ENCODE results near the gene SGCA.

The SGCA gene

DNA sequence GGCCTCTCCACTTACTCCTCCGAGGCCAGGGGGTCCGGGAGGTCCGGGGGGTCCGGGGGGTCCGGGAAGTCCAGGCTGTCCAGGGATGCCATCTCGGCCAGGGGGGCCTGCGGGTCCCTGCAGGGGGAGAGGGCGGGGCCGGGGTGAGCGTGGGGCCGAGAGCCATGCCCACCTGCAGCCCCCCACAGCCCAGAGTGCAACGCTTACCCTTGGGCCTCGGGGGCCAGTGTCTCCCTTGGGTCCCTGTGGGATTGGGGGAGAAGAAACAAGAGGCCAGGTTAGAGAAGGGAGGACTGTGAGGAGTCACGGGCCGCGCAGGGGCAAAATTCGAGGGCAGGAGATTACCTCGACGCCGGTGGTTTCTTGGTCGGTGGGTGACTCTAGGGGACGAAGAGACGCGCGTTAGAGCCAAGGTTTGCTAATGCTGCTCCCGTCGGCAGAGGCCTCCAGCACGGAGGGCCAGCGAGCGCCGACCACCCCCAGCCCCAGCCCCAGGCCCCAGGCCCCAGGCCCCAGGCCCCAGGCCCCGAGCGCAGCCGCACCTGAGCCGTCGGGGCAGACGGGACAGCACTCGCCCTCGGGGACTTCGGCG lies 33.5 kb downstream of the SGCA start:
- no peak overlapping the region for H3K4me3 ChIP-seq (ENCODE audit: low read depth, low read length)
- DNase-seq (ENCODE audit: low read depth), result no peak
- TF ChIP-seq, protein P1, sequence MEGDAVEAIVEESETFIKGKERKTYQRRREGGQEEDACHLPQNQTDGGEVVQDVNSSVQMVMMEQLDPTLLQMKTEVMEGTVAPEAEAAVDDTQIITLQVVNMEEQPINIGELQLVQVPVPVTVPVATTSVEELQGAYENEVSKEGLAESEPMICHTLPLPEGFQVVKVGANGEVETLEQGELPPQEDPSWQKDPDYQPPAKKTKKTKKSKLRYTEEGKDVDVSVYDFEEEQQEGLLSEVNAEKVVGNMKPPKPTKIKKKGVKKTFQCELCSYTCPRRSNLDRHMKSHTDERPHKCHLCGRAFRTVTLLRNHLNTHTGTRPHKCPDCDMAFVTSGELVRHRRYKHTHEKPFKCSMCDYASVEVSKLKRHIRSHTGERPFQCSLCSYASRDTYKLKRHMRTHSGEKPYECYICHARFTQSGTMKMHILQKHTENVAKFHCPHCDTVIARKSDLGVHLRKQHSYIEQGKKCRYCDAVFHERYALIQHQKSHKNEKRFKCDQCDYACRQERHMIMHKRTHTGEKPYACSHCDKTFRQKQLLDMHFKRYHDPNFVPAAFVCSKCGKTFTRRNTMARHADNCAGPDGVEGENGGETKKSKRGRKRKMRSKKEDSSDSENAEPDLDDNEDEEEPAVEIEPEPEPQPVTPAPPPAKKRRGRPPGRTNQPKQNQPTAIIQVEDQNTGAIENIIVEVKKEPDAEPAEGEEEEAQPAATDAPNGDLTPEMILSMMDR (IDR thresholded peaks at IDR 0.05; ENCODE audit: insufficient read depth, low read depth, low read length, missing control alignments), result no peak

DNA sequence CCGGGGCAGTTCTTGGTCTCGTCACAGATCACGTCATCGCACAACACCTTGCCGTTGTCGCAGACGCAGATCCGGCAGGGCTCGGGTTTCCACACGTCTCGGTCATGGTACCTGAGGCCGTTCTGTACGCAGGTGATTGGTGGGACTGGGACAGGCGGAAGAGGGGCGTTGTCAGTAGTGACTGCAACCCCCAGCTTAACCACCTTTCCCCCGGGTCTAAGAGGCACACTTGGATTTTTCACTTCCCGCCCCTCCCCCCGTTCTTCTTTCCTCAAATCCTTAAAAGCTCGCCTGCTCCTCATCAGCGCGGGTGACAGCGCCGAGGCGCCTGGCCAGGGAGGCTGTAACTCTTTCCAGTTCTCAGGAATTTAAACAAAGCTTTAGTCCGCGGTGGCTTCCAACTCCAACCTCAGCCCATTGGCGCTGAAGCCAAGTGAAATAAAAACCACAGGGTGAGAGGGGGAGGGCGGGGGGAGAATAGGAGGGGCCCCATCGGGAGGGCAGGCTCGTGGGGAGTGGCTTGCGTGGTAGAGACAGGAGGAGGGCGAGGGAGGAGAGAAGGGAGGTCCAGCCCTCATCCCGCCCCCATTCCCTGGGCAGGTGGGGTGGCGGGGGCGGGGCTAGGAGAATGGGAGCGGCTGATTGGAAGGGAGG lies 34.1 kb downstream of the SGCA start:
- peak overlapping the region; percentile 32 for H3K4me3 ChIP-seq (ENCODE audit: low read depth, low read length)
- peak; percentile 65 for DNase-seq (ENCODE audit: low read depth)
- TF ChIP-seq, protein P1 (IDR thresholded peaks at IDR 0.05; ENCODE audit: insufficient read depth, low read depth, low read length, missing control alignments), result no peak

DNA sequence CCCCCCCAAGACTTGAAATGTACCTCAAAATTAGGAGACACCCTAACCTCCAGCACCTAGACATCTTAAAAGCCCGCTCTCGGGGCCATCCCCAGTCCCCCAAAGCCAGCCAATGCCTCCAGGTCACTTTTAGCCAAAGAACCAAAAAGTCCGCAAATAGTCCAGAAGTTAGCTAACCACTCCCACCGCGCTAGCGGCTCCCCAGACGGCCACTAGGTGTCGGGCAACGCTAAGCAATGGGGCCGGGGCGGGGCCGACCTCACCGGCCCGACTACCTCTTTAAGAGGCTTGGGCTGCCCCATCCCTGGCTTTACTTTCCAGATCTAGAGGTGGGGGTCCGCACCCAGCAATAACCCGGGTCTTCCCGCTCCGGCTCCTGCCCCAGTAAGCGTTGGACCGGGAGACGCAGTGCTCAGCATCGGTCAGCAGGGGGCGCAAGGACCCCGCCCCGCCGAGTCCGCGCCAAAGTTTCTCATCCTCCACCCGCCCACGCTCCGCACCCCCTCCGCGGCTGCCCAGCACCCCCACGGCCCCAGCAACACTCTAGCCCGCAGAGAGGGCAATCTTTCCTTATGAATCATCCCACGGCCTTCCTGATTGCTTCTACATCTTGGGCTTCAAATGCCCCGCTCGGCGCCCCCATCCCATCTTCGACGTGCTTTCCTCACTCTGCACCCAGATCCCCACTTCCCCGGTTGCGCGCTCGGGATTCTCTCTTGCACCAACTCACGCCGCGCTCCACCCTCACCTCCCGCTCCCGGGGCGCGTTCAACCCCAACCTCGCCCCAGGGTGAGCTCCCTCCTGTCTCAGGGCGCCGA lies 34.9 kb downstream of the SGCA start:
- TF ChIP-seq, protein P1 (IDR thresholded peaks at IDR 0.05; ENCODE audit: insufficient read depth, low read depth, low read length, missing control alignments), result peak; percentile 96
- peak; percentile 84 for DNase-seq (ENCODE audit: low read depth)
- peak overlapping the region; percentile 32 for H3K4me3 ChIP-seq (ENCODE audit: low read depth, low read length)

DNA sequence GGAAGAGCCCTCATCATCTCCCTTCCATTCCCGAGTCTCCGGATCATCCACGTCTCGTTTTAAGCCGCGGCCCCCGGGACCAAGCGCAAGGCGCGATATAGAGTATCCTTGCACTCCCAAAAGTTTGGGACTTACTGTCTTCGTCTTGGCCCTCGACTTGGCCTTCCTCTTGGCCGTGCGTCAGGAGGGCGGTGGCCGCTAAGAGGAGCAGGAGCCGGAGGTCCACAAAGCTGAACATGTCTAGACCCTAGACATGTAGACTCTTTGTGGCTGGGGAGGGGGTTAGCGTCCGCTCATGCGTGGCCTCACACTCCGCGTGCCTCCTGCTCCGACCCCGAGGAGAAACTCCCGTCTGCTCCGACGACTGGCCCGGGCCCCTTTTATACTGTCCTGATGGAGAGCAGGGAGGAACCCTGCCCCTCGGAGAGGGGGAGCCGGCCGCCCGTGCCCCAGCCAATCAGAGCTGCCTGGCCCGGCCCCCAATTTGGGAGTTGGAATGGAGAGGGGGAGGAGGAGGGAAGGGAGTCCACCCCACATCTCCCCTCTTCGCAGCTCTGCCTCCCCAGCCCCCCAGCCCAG lies 35.6 kb downstream of the SGCA start, which contains the start of gene COL1A1:
Gene COL1A1 (minus strand): TSS at position 356 of the 579 bp plus-strand sequence. CDS start 118 bp downstream, at position 238.
- TF ChIP-seq, protein P1 (IDR thresholded peaks at IDR 0.05; ENCODE audit: insufficient read depth, low read depth, low read length, missing control alignments), result no peak
- peak within 1 kb of the TSS; percentile 32 for H3K4me3 ChIP-seq (ENCODE audit: low read depth, low read length)
- DNase-seq (ENCODE audit: low read depth), result no peak

DNA sequence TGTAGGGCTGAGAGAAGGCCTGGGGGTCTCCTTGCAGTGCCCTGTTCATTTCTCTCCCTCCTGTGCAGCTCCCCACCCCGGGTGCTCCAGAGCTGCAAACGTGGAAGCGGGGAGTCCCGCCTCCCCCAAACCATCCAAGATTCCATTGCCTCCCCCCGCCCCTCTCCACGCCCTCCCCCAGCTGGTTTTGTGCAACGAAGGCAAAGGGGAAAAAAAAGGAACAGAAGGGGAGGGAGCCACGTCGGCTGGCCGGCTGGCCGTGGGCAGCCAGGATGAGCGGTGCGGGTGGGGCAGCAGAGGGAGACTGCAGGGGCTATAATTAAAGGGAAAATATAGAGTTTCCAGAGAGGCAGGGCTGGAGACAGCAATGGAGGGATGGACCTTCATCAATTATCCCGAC lies 37.3 kb downstream of the SGCA start:
- H3K4me3 ChIP-seq (ENCODE audit: low read depth, low read length), result no peak overlapping the region

More for the DNA sequence above, 37.3 kb downstream of the SGCA start:
- TF ChIP-seq, protein P1 (IDR thresholded peaks at IDR 0.05; ENCODE audit: insufficient read depth, low read depth, low read length, missing control alignments), result no peak
- DNase-seq (ENCODE audit: low read depth), result no peak

All from GM12865 (cell line).